ENCODE data around the gene CD200R1. TPM values are rescaled to one million over a fixed set of nuclear protein-coding genes. Genes with fewer than 3 reads are reported as not detected.

Gene CD200R1
- total RNA-seq, 2 experiments from 2014 or later = 0.25 TPM; not detected in 1

DNA sequence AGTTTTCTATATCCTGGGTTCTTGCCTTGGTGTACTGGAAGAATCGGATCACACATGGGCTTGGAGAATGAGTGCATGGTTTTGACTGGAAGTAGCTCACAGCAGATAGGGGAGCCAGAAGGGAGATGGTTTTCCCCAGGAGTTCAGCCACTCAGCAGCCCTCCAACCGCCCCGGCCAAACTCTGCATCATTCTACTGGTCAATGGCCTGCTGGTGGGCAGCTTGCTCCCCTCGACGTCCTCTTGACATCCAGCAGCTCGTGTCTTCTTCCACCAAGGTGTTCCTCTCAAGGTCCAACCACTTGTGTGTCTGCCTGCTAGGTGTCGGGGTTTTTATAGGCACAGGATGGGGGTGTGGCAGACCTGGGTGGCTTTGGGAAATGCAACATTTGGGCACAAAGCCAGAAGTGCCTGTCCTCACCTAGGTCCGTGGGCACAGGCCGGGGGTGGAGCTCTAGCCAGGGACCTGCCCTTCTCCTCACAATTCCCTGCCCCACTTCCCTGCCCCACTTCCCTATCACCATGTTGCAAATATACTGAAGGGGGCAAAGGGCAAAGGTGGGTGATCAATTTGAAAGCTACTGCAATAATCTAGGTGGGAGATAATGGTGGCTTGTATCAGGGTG lies 12.9 kb upstream of the CD200R1 start:
- Histone ChIP-seq H3K27ac (ENCODE audit: low read depth, low read length, poor library complexity, severe bottlenecking) (no peak overlapping the region), H2AFZ (ENCODE audit: low read length) (no peak overlapping the region), H3K36me3 (ENCODE audit: insufficient read depth, low read length) (no peaks in the 10 kb centered on the region), H3K9me3 (ENCODE audit: low read length) (no peaks in the 10 kb centered on the region), H4K20me1 (ENCODE audit: insufficient read depth, low read length) (no peaks in the 10 kb centered on the region; the same call in 1 of the 2 replicates), H3K79me2 (ENCODE audit: insufficient read depth, low read depth, low read length) (peaks cover 15% of the 10 kb centered on the region), H3K4me2 (ENCODE audit: low read length) (no peak overlapping the region), H3K4me1 (ENCODE audit: insufficient read depth, low read length, poor library complexity, severe bottlenecking) (peaks cover 19% of the 10 kb centered on the region), H3K4me3 (ENCODE audit: low read depth, low read length, poor library complexity, severe bottlenecking) (no peak overlapping the region), H3K9me2 (ENCODE audit: insufficient read depth, low read length) (no peaks in the 10 kb centered on the region)
- DNase-seq (ENCODE audit: low spot score) = no peak
- TF ChIP-seq, protein P1, sequence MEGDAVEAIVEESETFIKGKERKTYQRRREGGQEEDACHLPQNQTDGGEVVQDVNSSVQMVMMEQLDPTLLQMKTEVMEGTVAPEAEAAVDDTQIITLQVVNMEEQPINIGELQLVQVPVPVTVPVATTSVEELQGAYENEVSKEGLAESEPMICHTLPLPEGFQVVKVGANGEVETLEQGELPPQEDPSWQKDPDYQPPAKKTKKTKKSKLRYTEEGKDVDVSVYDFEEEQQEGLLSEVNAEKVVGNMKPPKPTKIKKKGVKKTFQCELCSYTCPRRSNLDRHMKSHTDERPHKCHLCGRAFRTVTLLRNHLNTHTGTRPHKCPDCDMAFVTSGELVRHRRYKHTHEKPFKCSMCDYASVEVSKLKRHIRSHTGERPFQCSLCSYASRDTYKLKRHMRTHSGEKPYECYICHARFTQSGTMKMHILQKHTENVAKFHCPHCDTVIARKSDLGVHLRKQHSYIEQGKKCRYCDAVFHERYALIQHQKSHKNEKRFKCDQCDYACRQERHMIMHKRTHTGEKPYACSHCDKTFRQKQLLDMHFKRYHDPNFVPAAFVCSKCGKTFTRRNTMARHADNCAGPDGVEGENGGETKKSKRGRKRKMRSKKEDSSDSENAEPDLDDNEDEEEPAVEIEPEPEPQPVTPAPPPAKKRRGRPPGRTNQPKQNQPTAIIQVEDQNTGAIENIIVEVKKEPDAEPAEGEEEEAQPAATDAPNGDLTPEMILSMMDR (conservative IDR thresholded peaks at IDR 0.05; ENCODE audit: low read length) = no peak
- TF ChIP-seq EZH2phosphoT487 (IDR thresholded peaks at IDR 0.05; ENCODE audit: borderline replicate concordance, low read depth, low read length) = no peak
- ChIA-PET POLR2A (interaction anchor here (1.0 to 1.7 kb wide), 2 partner anchors 9 to 31 kb away, joined by 3 to 9 read pairs; a partner anchor contains a TSS), CTCF (ENCODE audit: unreplicated experiment) (interaction anchor here (1.9 kb wide), 1 partner anchor 9 kb away, joined by 8 read pairs; no protein-coding TSS in a partner anchor)
- BruUV-seq (replicated peaks) = no TSS peak
- intact Hi-C loops (cut with micrococcal nuclease; ENCODE audit: unreplicated experiment) = no loop called here

DNA sequence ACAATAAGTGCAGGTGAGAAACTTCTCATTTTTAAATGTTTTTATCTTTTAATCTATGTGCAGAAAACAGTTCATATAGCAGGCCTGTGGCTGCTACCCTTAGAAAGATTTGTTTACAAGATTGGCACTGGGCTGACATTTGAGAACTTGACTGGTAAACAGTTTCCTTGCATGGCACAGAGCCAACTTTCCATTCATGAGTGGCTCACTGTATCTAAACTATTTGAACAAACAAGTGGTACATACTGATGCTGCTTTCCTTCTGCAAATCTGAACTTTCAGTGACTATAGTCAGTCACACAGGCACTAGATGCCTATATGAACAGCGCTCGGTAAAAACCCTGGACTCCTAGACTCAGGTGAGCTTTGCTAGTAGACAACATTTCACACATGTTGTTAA lies 9.6 kb upstream of the CD200R1 start:
- no peaks in the 10 kb centered on the region for H3K36me3 ChIP-seq (ENCODE audit: insufficient read depth, low read length)
- H3K4me1 ChIP-seq (ENCODE audit: insufficient read depth, low read length, poor library complexity, severe bottlenecking) = peaks cover 6% of the 10 kb centered on the region
- no peak overlapping the region for H2AFZ ChIP-seq (ENCODE audit: low read length)
- no peaks in the 10 kb centered on the region for H3K9me2 ChIP-seq (ENCODE audit: insufficient read depth, low read length)
- no peaks in the 10 kb centered on the region for H4K20me1 ChIP-seq (ENCODE audit: insufficient read depth, low read length)
- no peak overlapping the region for H3K4me3 ChIP-seq (ENCODE audit: low read depth, low read length, poor library complexity, severe bottlenecking)
- ChIA-PET POLR2A (interaction anchor here (0.6 to 1.4 kb wide), 4 partner anchors 15 to 37 kb away, joined by 3 to 4 read pairs (median 3); no protein-coding TSS in a partner anchor), CTCF (ENCODE audit: unreplicated experiment) (no interaction called here)
- TF ChIP-seq, protein P1 (conservative IDR thresholded peaks at IDR 0.05; ENCODE audit: low read length) = no peak
- no peak for TF ChIP-seq EZH2phosphoT487 (IDR thresholded peaks at IDR 0.05; ENCODE audit: borderline replicate concordance, low read depth, low read length)
- no peaks in the 10 kb centered on the region for H3K9me3 ChIP-seq (ENCODE audit: low read length)
- no peak for DNase-seq (ENCODE audit: low spot score)
- H3K4me2 ChIP-seq (ENCODE audit: low read length) = no peak overlapping the region
- no TSS peak for BruUV-seq (replicated peaks)
- intact Hi-C loops (cut with micrococcal nuclease; ENCODE audit: unreplicated experiment) = no loop called here
- H3K27ac ChIP-seq (ENCODE audit: low read depth, low read length, poor library complexity, severe bottlenecking) = no peak overlapping the region
- no peaks in the 10 kb centered on the region for H3K79me2 ChIP-seq (ENCODE audit: insufficient read depth, low read depth, low read length)

DNA sequence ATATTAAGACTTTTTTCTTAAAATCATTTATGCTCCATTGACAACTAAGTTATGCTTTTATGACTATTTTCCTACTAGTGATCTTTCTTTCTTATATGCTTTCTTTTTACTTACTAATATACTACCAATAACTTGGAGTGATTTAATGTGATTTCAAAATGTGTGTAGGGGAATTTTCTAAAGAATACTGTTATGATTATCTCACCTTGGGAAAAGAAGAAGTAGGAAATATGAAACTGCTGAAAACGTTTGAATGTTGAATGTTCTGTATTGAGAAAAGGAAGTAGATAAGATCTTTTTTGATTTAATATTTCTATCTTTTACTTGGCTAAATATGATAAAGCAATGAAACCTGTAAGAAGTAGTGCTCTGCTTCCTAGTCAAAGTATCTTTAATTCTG lies 7.8 kb upstream of the CD200R1 start:
- no peaks in the 10 kb centered on the region for H3K36me3 ChIP-seq (ENCODE audit: insufficient read depth, low read length)
- no peak overlapping the region for H3K4me2 ChIP-seq (ENCODE audit: low read length)
- no TSS peak for BruUV-seq (replicated peaks)
- H2AFZ ChIP-seq (ENCODE audit: low read length) = peak overlapping the region; percentile 57; the same call in 1 of the 2 replicates
- no peaks in the 10 kb centered on the region for H3K9me2 ChIP-seq (ENCODE audit: insufficient read depth, low read length)
- POLR2A ChIA-PET = interaction anchor here (0.7 to 1.7 kb wide), 5 partner anchors 8 to 406 kb away, joined by 3 to 4 read pairs (median 4); partner anchors contain the start of gene GTPBP8
- no peaks in the 10 kb centered on the region for H3K9me3 ChIP-seq (ENCODE audit: low read length)
- CTCF ChIA-PET (ENCODE audit: unreplicated experiment) = no interaction called here
- no peak for TF ChIP-seq EZH2phosphoT487 (IDR thresholded peaks at IDR 0.05; ENCODE audit: borderline replicate concordance, low read depth, low read length)
- TF ChIP-seq, protein P1 (conservative IDR thresholded peaks at IDR 0.05; ENCODE audit: low read length) = no peak
- peaks cover 6% of the 10 kb centered on the region for H3K4me1 ChIP-seq (ENCODE audit: insufficient read depth, low read length, poor library complexity, severe bottlenecking)
- no peak overlapping the region for H3K4me3 ChIP-seq (ENCODE audit: low read depth, low read length, poor library complexity, severe bottlenecking)
- intact Hi-C loops (cut with micrococcal nuclease; ENCODE audit: unreplicated experiment) = no loop called here
- DNase-seq (ENCODE audit: low spot score) = no peak
- no peaks in the 10 kb centered on the region for H4K20me1 ChIP-seq (ENCODE audit: insufficient read depth, low read length)
- H3K27ac ChIP-seq (ENCODE audit: low read depth, low read length, poor library complexity, severe bottlenecking) = no peak overlapping the region
- no peaks in the 10 kb centered on the region for H3K79me2 ChIP-seq (ENCODE audit: insufficient read depth, low read depth, low read length)
